Tibial nerve (tissue), 4 donors: ENCODE measurements around the gene NIM1K. TPM values are rescaled to one million over a fixed set of nuclear protein-coding genes. Genes with fewer than 3 reads are reported as not detected.

ENCODE experiments used
- DNase-seq, 2 donors: peaks; one replicate each; pipeline ENCODE4 v3.0.0-alpha.2; 2019; ENCODE audit warnings: low spot score in 2 of 2
- H3K27ac ChIP-seq, 4 donors: fragments of 200-600 bp; sonication (generic) in 3 of 4; one replicate each; pipeline ENCODE4 v1.5.1; 2017 to 2019; ENCODE audit warnings: mild to moderate bottlenecking in 1 of 4
- H3K27me3 ChIP-seq, 2 donors: fragments of 200-600 bp; sonication (generic) in 1 of 2; one replicate each; pipeline versions ENCODE4 v1.5.1 to v1.6.0; 2017 to 2019
- H3K36me3 ChIP-seq, 3 donors: fragments of 200-600 bp; sonication (generic); one replicate each; pipeline ENCODE4 v1.5.1; 2018 to 2019
- H3K4me1 ChIP-seq, 4 donors: fragments of 200-600 bp; sonication (generic) in 3 of 4; one replicate each; pipeline ENCODE4 v1.5.1; 2017 to 2019
- H3K4me3 ChIP-seq, 4 donors: fragments of 200-600 bp; sonication (generic) in 3 of 4; one replicate each; pipeline ENCODE4 v1.5.1; 2017 to 2019; ENCODE audit warnings: mild to moderate bottlenecking in 1 of 4, moderate library complexity in 1 of 4
- H3K9me3 ChIP-seq, 4 donors: fragments of 200-600 bp; sonication (generic) in 3 of 4; one replicate each; pipeline ENCODE4 v1.5.1; 2017 to 2019
- EP300 ChIP-seq, 2 donors: sonication (generic); formaldehyde crosslinking; IDR thresholded peaks; one replicate each; pipeline ENCODE4 v1.6.1; 2017; ENCODE audit warnings: antibody characterized with exemption in 2 of 2, mild to moderate bottlenecking in 1 of 2
- POLR2A ChIP-seq, 2 donors: fragments of 450-650 bp; IDR thresholded peaks; one replicate each; pipeline ENCODE4 v1.6.1; 2017; ENCODE audit warnings: antibody characterized with exemption in 2 of 2, mild to moderate bottlenecking in 2 of 2, moderate library complexity in 2 of 2
- WGBS, 2 donors: methylation state at CpG; one replicate each; pipeline ENCODE4 v1.1.5; 2018; 5-methylcytosine and 5-hydroxymethylcytosine counted together
- total RNA-seq, 4 donors: library from RNA; depleted of rRNA; stranded (reverse); fragments of >200 nt; gene quantifications; one replicate each; pipeline ENCODE4 v1.1.0, GENCODE V29; 2016
- TF ChIP-seq, protein P1 (sequence below), 5 experiments: fragments of 200-600 bp in 3 of 5; fragments of 450-650 bp in 2 of 5; sonication (generic) in 3 of 5; IDR thresholded peaks; one replicate each; pipeline ENCODE4 v1.5.1; 2016 to 2019; ENCODE audit warnings: antibody characterized with exemption in 5 of 5, mild to moderate bottlenecking in 3 of 5, moderate library complexity in 2 of 5

Gene NIM1K
- total RNA-seq, 4 donors from 2014 or later: 2.0 to 4.8 (median 3.6) TPM

DNA sequence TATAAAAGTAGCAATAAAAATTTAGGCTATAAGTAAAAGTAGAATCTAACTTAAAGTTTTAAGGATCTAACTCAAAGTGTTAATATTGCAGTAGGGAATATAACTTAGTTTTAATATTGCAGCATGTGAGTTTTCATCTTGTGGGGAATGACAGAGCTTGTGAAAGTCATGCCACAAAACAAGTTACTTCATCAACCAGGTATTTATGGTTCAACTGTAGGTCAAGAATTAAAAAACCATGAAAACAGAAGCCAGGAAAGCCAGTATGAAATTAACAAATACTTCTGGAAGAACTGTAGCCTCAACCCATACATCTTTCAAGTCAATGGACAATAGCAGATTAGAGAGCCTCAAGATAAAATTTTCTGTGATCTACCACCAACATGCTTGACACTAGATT is 102.2 kb downstream of the NIM1K start:
- Histone ChIP-seq H3K4me3 (no peak overlapping the region), H3K27me3 (no peaks in the 10 kb centered on the region), H3K9me3 (no peaks in the 10 kb centered on the region), H3K4me1 (peaks cover 0 to 10% (median 0%) of the 10 kb centered on the region in 4 donors), H3K36me3 (peaks cover 7 to 70% (median 7%) of the 10 kb centered on the region in 3 donors), H3K27ac (no peak overlapping the region)
- TF ChIP-seq EP300 (IDR thresholded peaks at IDR 0.05) (no peak), POLR2A (IDR thresholded peaks at IDR 0.05) (no peak)
- TF ChIP-seq, protein P1, sequence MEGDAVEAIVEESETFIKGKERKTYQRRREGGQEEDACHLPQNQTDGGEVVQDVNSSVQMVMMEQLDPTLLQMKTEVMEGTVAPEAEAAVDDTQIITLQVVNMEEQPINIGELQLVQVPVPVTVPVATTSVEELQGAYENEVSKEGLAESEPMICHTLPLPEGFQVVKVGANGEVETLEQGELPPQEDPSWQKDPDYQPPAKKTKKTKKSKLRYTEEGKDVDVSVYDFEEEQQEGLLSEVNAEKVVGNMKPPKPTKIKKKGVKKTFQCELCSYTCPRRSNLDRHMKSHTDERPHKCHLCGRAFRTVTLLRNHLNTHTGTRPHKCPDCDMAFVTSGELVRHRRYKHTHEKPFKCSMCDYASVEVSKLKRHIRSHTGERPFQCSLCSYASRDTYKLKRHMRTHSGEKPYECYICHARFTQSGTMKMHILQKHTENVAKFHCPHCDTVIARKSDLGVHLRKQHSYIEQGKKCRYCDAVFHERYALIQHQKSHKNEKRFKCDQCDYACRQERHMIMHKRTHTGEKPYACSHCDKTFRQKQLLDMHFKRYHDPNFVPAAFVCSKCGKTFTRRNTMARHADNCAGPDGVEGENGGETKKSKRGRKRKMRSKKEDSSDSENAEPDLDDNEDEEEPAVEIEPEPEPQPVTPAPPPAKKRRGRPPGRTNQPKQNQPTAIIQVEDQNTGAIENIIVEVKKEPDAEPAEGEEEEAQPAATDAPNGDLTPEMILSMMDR (IDR thresholded peaks at IDR 0.05): no peak
- no peak for DNase-seq

DNA sequence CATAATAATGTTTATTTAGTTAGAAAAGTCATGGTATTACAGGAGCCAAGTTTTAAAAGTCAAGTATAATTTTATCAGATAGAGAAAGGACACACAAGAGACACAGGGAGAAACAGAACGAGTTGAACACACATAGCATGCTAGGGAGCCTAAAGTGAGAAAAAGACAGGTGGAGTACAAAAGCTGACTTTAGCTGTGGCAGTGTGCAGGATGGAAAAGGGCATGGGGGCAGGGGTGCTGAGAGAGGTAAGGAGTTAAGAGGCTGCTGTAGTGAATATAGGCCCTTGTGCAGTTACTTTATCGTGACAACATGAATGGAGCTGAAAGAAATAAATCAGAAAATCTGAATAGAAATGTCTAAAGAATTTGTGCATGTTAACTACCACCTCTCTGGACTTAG is 103.2 kb downstream of the NIM1K start:
- Histone ChIP-seq H3K27me3 (no peaks in the 10 kb centered on the region), H3K4me3 (no peak overlapping the region), H3K27ac (no peak overlapping the region), H3K9me3 (no peaks in the 10 kb centered on the region), H3K4me1 (peaks cover 0 to 10% (median 0%) of the 10 kb centered on the region in 4 donors), H3K36me3 (peaks cover 7 to 70% (median 7%) of the 10 kb centered on the region in 3 donors)
- TF ChIP-seq EP300 (IDR thresholded peaks at IDR 0.05) (no peak), POLR2A (IDR thresholded peaks at IDR 0.05) (no peak)
- TF ChIP-seq, protein P1 (IDR thresholded peaks at IDR 0.05): no peak
- 55 to 61% methylated on average over 2 of the region's 2 CpGs for WGBS, 2 donors
- no peak for DNase-seq

DNA sequence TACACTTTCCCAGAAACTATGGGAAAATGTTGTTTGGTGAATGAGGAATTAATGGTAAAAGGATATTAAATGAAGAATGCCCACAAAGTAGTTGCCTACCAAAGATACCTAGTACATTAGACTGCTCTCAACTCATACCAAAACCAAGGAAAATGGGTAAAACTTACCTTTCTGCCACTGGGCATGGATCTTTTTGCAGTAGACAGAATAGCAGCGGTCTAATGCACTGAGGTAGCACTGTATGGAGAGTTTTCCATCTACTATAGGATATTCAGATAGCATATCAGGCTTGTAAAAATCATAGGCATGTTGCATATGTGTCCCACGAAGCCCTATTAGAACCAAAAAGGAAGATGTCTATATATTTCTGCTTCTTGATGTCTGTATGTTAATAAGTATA is 104.8 kb downstream of the NIM1K start:
- no peak for DNase-seq
- Histone ChIP-seq H3K27me3 (no peaks in the 10 kb centered on the region), H3K4me3 (no peak overlapping the region), H3K4me1 (peaks cover 0 to 10% (median 2%) of the 10 kb centered on the region in 4 donors), H3K36me3 (peaks cover 7 to 60% (median 7%) of the 10 kb centered on the region in 3 donors), H3K9me3 (no peaks in the 10 kb centered on the region), H3K27ac (no peak overlapping the region)
- TF ChIP-seq EP300 (IDR thresholded peaks at IDR 0.05): no peak
- TF ChIP-seq, protein P1 (IDR thresholded peaks at IDR 0.05): no peak
- no peak for TF ChIP-seq POLR2A (IDR thresholded peaks at IDR 0.05)
- WGBS, 2 donors: 95% methylated on average over 2 of the region's 2 CpGs

DNA sequence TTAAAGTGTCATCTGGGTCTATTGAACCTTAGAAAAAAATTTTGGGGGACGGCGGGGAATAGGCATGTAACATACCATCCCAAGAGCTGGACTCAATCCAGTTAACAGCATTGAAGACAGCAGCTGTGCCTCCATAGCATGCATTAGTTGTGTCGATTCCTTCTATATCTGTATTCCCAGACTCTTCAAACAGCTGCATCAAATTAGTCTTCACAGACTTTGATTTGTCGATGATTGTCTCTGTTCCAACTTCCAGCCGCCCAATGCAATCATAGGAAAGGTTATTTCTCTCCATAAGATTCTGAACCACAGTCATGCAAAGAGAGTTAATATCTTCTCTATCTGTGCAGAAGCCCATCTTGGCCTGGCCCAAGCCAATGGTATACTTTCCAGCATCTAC is 106.4 kb downstream of the NIM1K start:
- Histone ChIP-seq H3K9me3 (no peaks in the 10 kb centered on the region), H3K4me3 (no peak overlapping the region), H3K4me1 (peaks cover 0 to 24% (median 2%) of the 10 kb centered on the region in 4 donors), H3K27ac (no peak overlapping the region), H3K36me3 (peaks cover 0 to 45% (median 7%) of the 10 kb centered on the region in 3 donors), H3K27me3 (no peaks in the 10 kb centered on the region)
- no peak for DNase-seq
- WGBS, 2 donors: 80 to 87% methylated on average over 5 of the region's 5 CpGs
- TF ChIP-seq, protein P1 (IDR thresholded peaks at IDR 0.05): no peak
- no peak for TF ChIP-seq POLR2A (IDR thresholded peaks at IDR 0.05)
- TF ChIP-seq EP300 (IDR thresholded peaks at IDR 0.05): no peak

DNA sequence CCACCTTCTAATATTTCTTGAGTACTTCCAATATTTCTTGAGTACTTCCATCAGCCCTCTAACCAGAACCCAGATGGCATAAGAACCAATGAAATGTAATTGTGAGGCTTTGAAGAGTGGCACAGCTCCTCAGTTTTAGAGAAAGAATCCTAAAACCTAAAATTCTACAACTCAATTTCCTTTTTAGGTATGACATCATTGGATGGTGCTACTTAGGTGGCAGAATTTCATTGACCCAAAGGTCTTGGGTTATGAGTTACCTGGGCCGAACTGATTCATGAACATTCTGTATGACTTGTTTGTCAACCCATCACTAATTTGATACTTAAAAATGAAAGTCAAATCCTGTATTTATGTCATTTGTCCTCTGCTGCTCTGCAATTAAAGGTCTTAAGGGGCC is 108.1 kb downstream of the NIM1K start:
- 90 to 92% methylated on average over 1 of the region's 1 CpG for WGBS, 2 donors

More for the DNA sequence above, 108.1 kb downstream of the NIM1K start:
- peaks cover 0 to 29% (median 7%) of the 10 kb centered on the region in 3 donors for H3K36me3 ChIP-seq
- no peak overlapping the region for H3K4me3 ChIP-seq
- H3K9me3 ChIP-seq: no peaks in the 10 kb centered on the region
- TF ChIP-seq EP300 (IDR thresholded peaks at IDR 0.05): no peak
- TF ChIP-seq POLR2A (IDR thresholded peaks at IDR 0.05): no peak
- TF ChIP-seq, protein P1 (IDR thresholded peaks at IDR 0.05): no peak
- H3K4me1 ChIP-seq: peaks cover 0 to 33% (median 2%) of the 10 kb centered on the region in 4 donors
- no peaks in the 10 kb centered on the region for H3K27me3 ChIP-seq
- DNase-seq: no peak
- H3K27ac ChIP-seq: no peak overlapping the region
